ENCODE data around the gene EPHA4. TPM values are rescaled to one million over a fixed set of nuclear protein-coding genes. Genes with fewer than 3 reads are reported as not detected.

EPHA4 gene
- total and polyA plus RNA-seq, 9 donors = 11.3 to 39.3 (median 24.9) TPM

GRCh38 chr2:221415789-221416188 is 156.3 kb downstream of the EPHA4 start:
- intact Hi-C loops (cut with DNase I) = no loop called here
- 95 to 96% (median 95%) methylated on average over 5 of the region's 5 CpGs for WGBS, 3 donors
- peaks cover 0 to 5% of the 10 kb centered on the region in 2 donors for H3K9me3 ChIP-seq
- no peaks in the 10 kb centered on the region for H3K4me1 ChIP-seq (ENCODE audit: insufficient read depth)
- DNase-seq = no peak
- no peaks in the 10 kb centered on the region for H3K27me3 ChIP-seq
- no peaks in the 10 kb centered on the region for H3K36me3 ChIP-seq
- no peak overlapping the region for H3K4me3 ChIP-seq
- no peak for TF ChIP-seq EP300 (IDR thresholded peaks at IDR 0.05)
- TF ChIP-seq, protein P1, sequence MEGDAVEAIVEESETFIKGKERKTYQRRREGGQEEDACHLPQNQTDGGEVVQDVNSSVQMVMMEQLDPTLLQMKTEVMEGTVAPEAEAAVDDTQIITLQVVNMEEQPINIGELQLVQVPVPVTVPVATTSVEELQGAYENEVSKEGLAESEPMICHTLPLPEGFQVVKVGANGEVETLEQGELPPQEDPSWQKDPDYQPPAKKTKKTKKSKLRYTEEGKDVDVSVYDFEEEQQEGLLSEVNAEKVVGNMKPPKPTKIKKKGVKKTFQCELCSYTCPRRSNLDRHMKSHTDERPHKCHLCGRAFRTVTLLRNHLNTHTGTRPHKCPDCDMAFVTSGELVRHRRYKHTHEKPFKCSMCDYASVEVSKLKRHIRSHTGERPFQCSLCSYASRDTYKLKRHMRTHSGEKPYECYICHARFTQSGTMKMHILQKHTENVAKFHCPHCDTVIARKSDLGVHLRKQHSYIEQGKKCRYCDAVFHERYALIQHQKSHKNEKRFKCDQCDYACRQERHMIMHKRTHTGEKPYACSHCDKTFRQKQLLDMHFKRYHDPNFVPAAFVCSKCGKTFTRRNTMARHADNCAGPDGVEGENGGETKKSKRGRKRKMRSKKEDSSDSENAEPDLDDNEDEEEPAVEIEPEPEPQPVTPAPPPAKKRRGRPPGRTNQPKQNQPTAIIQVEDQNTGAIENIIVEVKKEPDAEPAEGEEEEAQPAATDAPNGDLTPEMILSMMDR (IDR thresholded peaks at IDR 0.05) = no peak
- no peak for TF ChIP-seq POLR2A (IDR thresholded peaks at IDR 0.05)
- no peak overlapping the region for H3K27ac ChIP-seq

DNA sequence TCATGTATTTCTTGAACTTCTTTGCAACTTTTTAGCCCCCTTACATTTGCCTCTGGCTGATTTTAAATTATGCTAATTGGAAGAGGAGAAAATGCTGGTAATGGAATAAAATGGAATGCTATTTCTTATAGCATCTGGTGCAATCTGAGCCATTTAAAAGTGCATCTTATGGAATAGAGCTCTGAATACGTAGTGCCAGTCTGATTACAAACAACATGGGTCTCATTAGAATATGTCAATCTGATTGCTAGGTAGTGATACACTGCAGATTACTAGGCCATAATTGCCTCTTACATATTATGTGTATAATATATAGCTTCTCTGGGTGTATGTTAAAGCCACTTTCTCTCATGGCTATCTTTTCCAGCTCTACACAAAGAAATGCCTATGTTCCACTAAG is 159.1 kb downstream of the EPHA4 start:
- intact Hi-C loops (cut with DNase I) = no loop called here
- no peak overlapping the region for H3K4me3 ChIP-seq
- TF ChIP-seq, protein P1 (IDR thresholded peaks at IDR 0.05) = no peak
- TF ChIP-seq POLR2A (IDR thresholded peaks at IDR 0.05) (no peak), EP300 (IDR thresholded peaks at IDR 0.05) (no peak)
- DNase-seq = no peak
- no peak overlapping the region for H3K27ac ChIP-seq
- 78 to 89% (median 88%) methylated on average over 1 of the region's 1 CpG for WGBS, 3 donors
- no peaks in the 10 kb centered on the region for H3K27me3 ChIP-seq
- H3K9me3 ChIP-seq = peaks cover 0 to 5% of the 10 kb centered on the region in 2 donors
- H3K4me1 ChIP-seq (ENCODE audit: insufficient read depth) = no peaks in the 10 kb centered on the region
- no peaks in the 10 kb centered on the region for H3K36me3 ChIP-seq

- TF ChIP-seq EP300 (IDR thresholded peaks at IDR 0.05) = no peak
- TF ChIP-seq POLR2A (IDR thresholded peaks at IDR 0.05) = no peak
- TF ChIP-seq, protein P1 (IDR thresholded peaks at IDR 0.05) = no peak
- no peak for DNase-seq
- no peaks in the 10 kb centered on the region for H3K4me1 ChIP-seq (ENCODE audit: insufficient read depth)
- 85 to 88% (median 85%) methylated on average over 4 of the region's 4 CpGs for WGBS, 3 donors
- no peak overlapping the region for H3K4me3 ChIP-seq
- H3K27me3 ChIP-seq = no peaks in the 10 kb centered on the region
- intact Hi-C loops (cut with DNase I) = no loop called here
- no peaks in the 10 kb centered on the region for H3K9me3 ChIP-seq
- H3K36me3 ChIP-seq = no peaks in the 10 kb centered on the region
- no peak overlapping the region for H3K27ac ChIP-seq
Measured at GRCh38 chr2:221410487-221410886, 161.6 kb downstream of the EPHA4 start.

GRCh38 chr2:221407765-221408164 is 164.3 kb downstream of the EPHA4 start:
- WGBS, 3 donors = 93 to 98% (median 95%) methylated on average over 5 of the region's 5 CpGs
- no peaks in the 10 kb centered on the region for H3K4me1 ChIP-seq (ENCODE audit: insufficient read depth)
- intact Hi-C loops (cut with DNase I) = no loop called here
- H3K27ac ChIP-seq = no peak overlapping the region
- TF ChIP-seq, protein P1 (IDR thresholded peaks at IDR 0.05) = no peak
- TF ChIP-seq EP300 (IDR thresholded peaks at IDR 0.05) = no peak
- TF ChIP-seq POLR2A (IDR thresholded peaks at IDR 0.05) = no peak
- no peaks in the 10 kb centered on the region for H3K9me3 ChIP-seq
- no peaks in the 10 kb centered on the region for H3K36me3 ChIP-seq
- H3K4me3 ChIP-seq = no peak overlapping the region
- no peaks in the 10 kb centered on the region for H3K27me3 ChIP-seq
- no peak for DNase-seq

GRCh38 chr2:221405521-221405920 is 166.6 kb downstream of the EPHA4 start:
- H3K36me3 ChIP-seq = no peaks in the 10 kb centered on the region
- H3K9me3 ChIP-seq = no peaks in the 10 kb centered on the region
- H3K27me3 ChIP-seq = no peaks in the 10 kb centered on the region
- intact Hi-C loops (cut with DNase I) = no loop called here
- no peaks in the 10 kb centered on the region for H3K4me1 ChIP-seq (ENCODE audit: insufficient read depth)
- H3K27ac ChIP-seq = no peak overlapping the region
- DNase-seq = no peak
- TF ChIP-seq POLR2A (IDR thresholded peaks at IDR 0.05) (no peak), EP300 (IDR thresholded peaks at IDR 0.05) (no peak)
- TF ChIP-seq, protein P1 (IDR thresholded peaks at IDR 0.05) = no peak
- H3K4me3 ChIP-seq = no peak overlapping the region

Measured in ovary (tissue), 9 donors.